Uterus (tissue), 2 donors: ENCODE results near the gene VAT1L.

ENCODE experiments used
- CTCF ChIP-seq, 4 experiments: fragments of 200-600 bp in 2 of 4; fragments of 450-650 bp in 2 of 4; sonication (generic) in 2 of 4; IDR thresholded peaks; one replicate each; pipeline ENCODE4 v1.5.1; 2016 to 2019; ENCODE audit warnings: antibody characterized with exemption in 4 of 4, mild to moderate bottlenecking in 2 of 4, moderate library complexity in 1 of 4
- POLR2A ChIP-seq, 2 donors: fragments of 450-650 bp; IDR thresholded peaks; one replicate each; pipeline ENCODE4 v1.6.1; 2016; ENCODE audit warnings: antibody characterized with exemption in 2 of 2, mild to moderate bottlenecking in 1 of 2, moderate library complexity in 1 of 2

GRCh38 chr16:77807021-77807420 lies 18.7 kb downstream of the VAT1L start:
- TF ChIP-seq CTCF (IDR thresholded peaks at IDR 0.05) = no peak
- TF ChIP-seq POLR2A (IDR thresholded peaks at IDR 0.05) = no peak
